Activated CD4-positive, alpha-beta memory T cell treated with anti-CD3 and anti-CD28 coated beads, Interleukin-2, amount 10 ng/mL, durations not matched to agents 7 days and 5 days (primary cell): Measurements from ENCODE around the gene USP20. TPM values are rescaled to one million over a fixed set of nuclear protein-coding genes. Genes with fewer than 3 reads are reported as not detected.

ENCODE experiments used
- CTCF ChIA-PET: fragments of 350-600 bp; sonication (Branson Sonifier 250); formaldehyde crosslinking; loops from one replicate; lab custom pipeline; 2021; ENCODE audit warnings: antibody characterized with exemption, inconsistent platforms; lab: Charles Lee
- POLR2A ChIA-PET: fragments of 350-600 bp; sonication (Branson Sonifier 250); formaldehyde crosslinking; loops from one replicate; lab custom pipeline; 2021; ENCODE audit warnings: antibody characterized with exemption; lab: Charles Lee
- DNase-seq: peaks from one replicate; pipeline ENCODE4 v3.0.0-alpha.2; 2020
- H3K27ac Mint-ChIP-seq: one replicate; pipeline ENCODE4 v1.8.0; 2021; ENCODE audit warnings: mild to moderate bottlenecking, mixed read lengths
- H3K27me3 Mint-ChIP-seq: one replicate; pipeline ENCODE4 v1.8.0; 2021; ENCODE audit warnings: mixed read lengths
- H3K36me3 Mint-ChIP-seq: one replicate; pipeline ENCODE4 v1.8.0; 2021; ENCODE audit warnings: low read depth, mixed read lengths
- H3K4me1 Mint-ChIP-seq: one replicate; pipeline ENCODE4 v1.8.0; 2021; ENCODE audit warnings: mixed read lengths
- H3K4me3 Mint-ChIP-seq: one replicate; pipeline ENCODE4 v1.8.0; 2021; ENCODE audit warnings: mild to moderate bottlenecking, mixed read lengths
- H3K9me3 Mint-ChIP-seq: one replicate; pipeline ENCODE4 v1.8.0; 2021; ENCODE audit warnings: mixed read lengths
- total RNA-seq, 2 experiments: library from RNA; stranded (reverse); gene quantifications; one replicate each; pipeline ENCODE4 v1.2.3, GENCODE V29; 2021

Gene USP20
- total RNA-seq, 2 experiments from 2014 or later: 86.4 to 87.6 TPM

DNA sequence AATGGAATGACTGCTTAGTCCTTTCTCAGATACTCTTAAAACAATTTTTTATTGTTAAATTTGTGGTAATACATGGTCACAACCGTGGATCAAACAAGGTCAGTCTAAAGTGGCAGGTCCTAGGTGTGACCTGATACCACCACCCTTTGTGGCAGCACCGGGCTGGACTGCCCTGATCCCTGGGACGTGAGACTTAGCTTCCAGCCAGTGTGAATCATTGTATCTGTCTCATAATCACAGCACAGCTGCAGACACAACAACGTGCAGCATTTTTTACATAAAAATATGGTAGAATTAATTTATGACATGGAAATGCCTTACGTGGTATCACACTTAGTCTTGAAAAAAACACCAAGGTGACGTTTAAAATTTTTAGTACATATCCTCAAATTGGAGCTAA, 24.5 kb upstream of the USP20 start:
- no peak overlapping the region for H3K27ac Mint-ChIP-seq
- H3K9me3 Mint-ChIP-seq: no peaks in the 10 kb centered on the region
- H3K4me3 Mint-ChIP-seq: no peak overlapping the region
- CTCF ChIA-PET: interaction anchor here (1.2 to 2.0 kb wide), 2 partner anchors 27 to 73 kb away, joined by 3 to 6 read pairs; no protein-coding TSS in a partner anchor
- POLR2A ChIA-PET: interaction anchor here (1.0 to 3.1 kb wide), 4 partner anchors 12 to 53 kb away, joined by 3 to 15 read pairs (median 4); no protein-coding TSS in a partner anchor
- H3K4me1 Mint-ChIP-seq: peaks cover 20% of the 10 kb centered on the region
- peaks cover 79% of the 10 kb centered on the region for H3K36me3 Mint-ChIP-seq
- DNase-seq: no peak
- H3K27me3 Mint-ChIP-seq: no peaks in the 10 kb centered on the region

DNA sequence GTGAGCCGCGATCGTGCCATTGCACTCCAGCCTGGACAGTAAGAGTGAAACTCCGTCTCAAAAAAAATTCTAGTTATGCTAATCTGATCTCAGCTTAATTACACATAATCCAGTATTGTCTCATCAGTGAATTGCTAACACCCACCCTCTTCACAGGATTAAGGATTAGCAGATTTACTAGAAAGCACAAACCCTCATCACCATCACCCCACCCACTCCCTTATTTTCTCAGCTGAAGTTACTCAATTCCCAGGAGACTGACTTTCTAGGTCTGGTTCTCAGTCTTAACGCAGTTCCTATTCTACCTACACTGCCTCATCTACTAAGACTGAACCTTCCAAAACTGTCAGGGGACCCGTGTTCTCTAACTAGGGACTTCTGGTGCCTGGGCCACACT, 23.3 kb upstream of the USP20 start:
- Mint-ChIP-seq H3K9me3 (no peaks in the 10 kb centered on the region), H3K4me3 (no peak overlapping the region), H3K27me3 (no peaks in the 10 kb centered on the region), H3K27ac (no peak overlapping the region), H3K36me3 (peaks cover 81% of the 10 kb centered on the region), H3K4me1 (peaks cover 13% of the 10 kb centered on the region)
- ChIA-PET CTCF (interaction anchor here (0.5 to 2.0 kb wide), 3 partner anchors 28 to 74 kb away, joined by 3 to 6 read pairs (median 3); no protein-coding TSS in a partner anchor), POLR2A (interaction anchor here (1.0 to 3.1 kb wide), 4 partner anchors 11 to 73 kb away, joined by 3 to 15 read pairs (median 4); no protein-coding TSS in a partner anchor)
- no peak for DNase-seq

DNA sequence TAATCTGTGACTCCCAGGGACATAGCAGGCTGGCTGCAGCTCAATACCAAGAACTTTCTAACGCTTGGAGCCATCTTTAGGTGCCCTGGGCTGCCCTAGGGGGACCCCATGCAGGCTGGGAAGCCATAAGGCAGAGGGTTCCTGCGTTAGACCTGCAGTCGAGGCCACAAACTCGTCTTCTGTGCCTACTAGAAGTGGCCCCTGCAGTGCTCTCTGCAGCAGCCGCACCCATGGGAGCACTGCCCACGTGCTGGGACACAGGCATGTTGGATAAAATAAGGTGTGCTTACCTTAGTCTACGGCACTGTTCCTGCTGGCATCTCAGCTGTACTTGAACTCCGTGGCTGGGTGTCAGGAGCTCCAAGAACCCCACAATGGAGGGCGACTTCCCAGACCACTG, 22.9 kb upstream of the USP20 start:
- H3K4me1 Mint-ChIP-seq: peaks cover 13% of the 10 kb centered on the region
- ChIA-PET CTCF (interaction anchor here (2.0 kb wide), 1 partner anchor 75 kb away, joined by 6 read pairs; no protein-coding TSS in a partner anchor), POLR2A (interaction anchor here (1.0 to 3.1 kb wide), 3 partner anchors 10 to 73 kb away, joined by 4 to 15 read pairs (median 4); no protein-coding TSS in a partner anchor)
- no peak overlapping the region for H3K27ac Mint-ChIP-seq
- H3K36me3 Mint-ChIP-seq: peaks cover 81% of the 10 kb centered on the region
- no peak overlapping the region for H3K4me3 Mint-ChIP-seq
- no peak for DNase-seq
- H3K9me3 Mint-ChIP-seq: no peaks in the 10 kb centered on the region
- H3K27me3 Mint-ChIP-seq: no peaks in the 10 kb centered on the region

GRCh38 chr9:129813661-129814060, 21.6 kb upstream of the USP20 start:
- ChIA-PET CTCF (no interaction called here), POLR2A (interaction anchor here (1.0 to 1.1 kb wide), 2 partner anchors 10 to 21 kb away, joined by 3 to 4 read pairs; partner anchors contain the start of gene TOR1A)
- Mint-ChIP-seq H3K9me3 (no peaks in the 10 kb centered on the region), H3K27ac (no peak overlapping the region), H3K4me3 (no peak overlapping the region), H3K36me3 (peaks cover 80% of the 10 kb centered on the region), H3K4me1 (peaks cover 12% of the 10 kb centered on the region), H3K27me3 (no peaks in the 10 kb centered on the region)
- DNase-seq: no peak

DNA sequence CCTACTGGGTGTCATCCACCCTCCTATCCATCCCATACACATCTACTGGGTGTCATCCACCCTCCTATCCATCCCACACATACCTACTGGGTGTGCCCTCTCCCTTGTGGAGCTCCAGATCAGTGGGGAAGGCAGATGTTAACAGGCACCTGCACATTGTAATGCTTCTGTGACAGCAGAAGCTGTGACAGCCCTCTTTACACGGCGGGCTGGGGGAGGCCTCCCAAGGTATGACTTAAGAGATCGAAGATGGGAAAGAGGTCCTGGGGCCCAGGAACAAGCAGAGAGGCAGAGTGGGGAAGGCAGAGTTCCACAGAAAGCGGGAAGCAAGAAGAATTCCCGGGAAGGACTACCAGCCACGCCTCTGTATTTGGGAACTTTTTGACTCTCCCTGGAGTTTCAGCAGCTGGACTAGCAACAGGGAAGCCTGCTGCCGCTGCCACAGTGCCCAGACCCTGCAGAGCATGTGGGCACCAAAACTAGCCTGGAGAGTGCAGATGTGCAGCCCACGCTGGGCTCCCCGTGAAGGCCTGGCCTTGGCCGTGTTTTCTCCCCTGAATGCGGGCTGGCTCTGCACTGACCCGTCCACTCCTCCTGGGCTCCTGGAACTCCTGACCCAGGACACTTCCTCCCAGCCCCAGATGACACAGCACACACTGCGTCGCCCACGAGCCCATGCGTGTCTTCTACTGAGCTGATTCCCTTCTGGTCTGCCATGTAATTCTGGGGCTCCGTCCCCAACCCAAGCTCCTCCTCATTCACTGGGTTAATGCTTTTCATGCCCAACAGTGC, 20.6 kb upstream of the USP20 start:
- H3K36me3 Mint-ChIP-seq: peaks cover 75% of the 10 kb centered on the region
- H3K27ac Mint-ChIP-seq: peak overlapping the region; percentile 11
- no peaks in the 10 kb centered on the region for H3K27me3 Mint-ChIP-seq
- H3K9me3 Mint-ChIP-seq: no peaks in the 10 kb centered on the region
- no peak overlapping the region for H3K4me3 Mint-ChIP-seq
- ChIA-PET POLR2A (interaction anchor here (0.7 to 1.1 kb wide), 2 partner anchors 11 to 20 kb away, joined by 3 to 4 read pairs; no protein-coding TSS in a partner anchor), CTCF (no interaction called here)
- peaks cover 10% of the 10 kb centered on the region for H3K4me1 Mint-ChIP-seq
- DNase-seq: no peak

DNA sequence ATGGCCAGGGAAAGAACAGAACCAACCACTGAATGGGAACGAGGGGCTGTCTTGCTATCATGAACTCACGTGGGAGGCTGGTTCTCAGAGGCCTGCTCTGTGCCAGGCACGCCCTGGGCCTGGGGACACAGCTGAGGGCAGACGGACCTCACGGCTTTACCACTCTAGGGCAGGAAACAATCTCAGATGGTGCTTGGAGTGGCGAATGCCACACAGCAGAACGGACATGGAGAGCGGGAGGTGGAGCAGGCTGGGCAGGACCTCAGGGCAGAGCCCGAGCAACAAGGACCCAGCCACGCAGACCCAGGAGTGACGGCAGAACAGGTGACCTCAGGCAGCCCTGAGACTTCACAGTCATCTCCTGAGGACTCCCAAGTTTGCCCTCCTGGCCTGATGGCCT, 20.0 kb upstream of the USP20 start:
- Mint-ChIP-seq H3K27ac (no peak overlapping the region), H3K36me3 (peaks cover 71% of the 10 kb centered on the region)
- POLR2A ChIA-PET: no interaction called here

GRCh38 chr9:129816501-129817435, 18.5 kb upstream of the USP20 start:
- no peak overlapping the region for H3K27ac Mint-ChIP-seq
- ChIA-PET POLR2A (interaction anchor here (1.6 kb wide), 1 partner anchor 13 kb away, joined by 7 read pairs; the partner anchor contains the start of gene TOR1B), CTCF (interaction anchor here (1.2 to 1.4 kb wide), 2 partner anchors 79 to 90 kb away, joined by 3 to 5 read pairs; no protein-coding TSS in a partner anchor)

More for the DNA sequence above, 20.0 kb upstream of the USP20 start:
- no peaks in the 10 kb centered on the region for H3K9me3 Mint-ChIP-seq
- no peak for DNase-seq
- no peak overlapping the region for H3K4me3 Mint-ChIP-seq
- H3K27me3 Mint-ChIP-seq: no peaks in the 10 kb centered on the region
- peaks cover 10% of the 10 kb centered on the region for H3K4me1 Mint-ChIP-seq
- CTCF ChIA-PET: no interaction called here

DNA sequence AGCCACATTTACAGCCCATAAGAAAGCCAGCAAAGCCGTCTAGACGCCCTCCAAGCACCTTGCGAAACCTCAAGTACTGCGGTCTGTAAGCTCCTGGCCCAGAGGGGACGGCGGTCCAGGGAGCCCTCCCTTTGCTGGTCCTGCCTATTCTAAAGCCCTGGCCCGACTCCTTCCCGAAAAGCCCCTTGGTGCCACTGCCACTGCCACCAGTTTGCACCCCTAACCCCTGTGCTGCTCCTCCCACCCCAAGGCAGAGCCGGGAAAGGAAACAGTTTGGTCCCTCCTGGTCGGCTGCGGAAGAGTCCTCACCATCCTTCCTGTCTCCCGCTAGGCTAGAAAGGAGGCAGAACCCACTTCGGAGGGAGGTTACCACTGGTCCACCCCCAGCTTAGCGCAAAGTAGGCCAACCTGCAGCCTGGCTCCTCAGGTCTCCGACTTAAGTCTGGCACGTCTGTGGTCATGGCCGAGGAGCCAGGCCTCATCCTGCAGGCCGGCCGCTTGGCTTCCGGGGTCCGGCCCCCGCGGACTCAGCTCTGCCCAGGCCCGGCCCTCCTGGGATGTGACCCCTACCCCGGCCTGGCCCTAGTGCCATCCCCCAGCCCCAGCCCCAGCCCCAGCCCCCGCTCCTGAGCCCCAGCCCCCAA, 12.2 kb upstream of the USP20 start:
- Mint-ChIP-seq H3K27me3 (no peaks in the 10 kb centered on the region), H3K9me3 (no peaks in the 10 kb centered on the region), H3K27ac (peak overlapping the region; percentile 66), H3K4me3 (peak overlapping the region; percentile 82), H3K4me1 (peaks cover 13% of the 10 kb centered on the region), H3K36me3 (peaks cover 41% of the 10 kb centered on the region)
- POLR2A ChIA-PET: interaction anchor here (0.7 to 5.5 kb wide), 11 partner anchors 12 to 305 kb away, joined by 3 to 50 read pairs (median 4); partner anchors contain the start of genes C9orf78 and USP20
- DNase-seq: peak; percentile 49
- CTCF ChIA-PET: no interaction called here

More at GRCh38 chr9:129816501-129817435, 18.5 kb upstream of the USP20 start:
- H3K4me1 Mint-ChIP-seq: peaks cover 7% of the 10 kb centered on the region
- peaks cover 65% of the 10 kb centered on the region for H3K36me3 Mint-ChIP-seq
- no peak overlapping the region for H3K4me3 Mint-ChIP-seq
- no peak for DNase-seq
- no peaks in the 10 kb centered on the region for H3K27me3 Mint-ChIP-seq
- no peaks in the 10 kb centered on the region for H3K9me3 Mint-ChIP-seq

DNA sequence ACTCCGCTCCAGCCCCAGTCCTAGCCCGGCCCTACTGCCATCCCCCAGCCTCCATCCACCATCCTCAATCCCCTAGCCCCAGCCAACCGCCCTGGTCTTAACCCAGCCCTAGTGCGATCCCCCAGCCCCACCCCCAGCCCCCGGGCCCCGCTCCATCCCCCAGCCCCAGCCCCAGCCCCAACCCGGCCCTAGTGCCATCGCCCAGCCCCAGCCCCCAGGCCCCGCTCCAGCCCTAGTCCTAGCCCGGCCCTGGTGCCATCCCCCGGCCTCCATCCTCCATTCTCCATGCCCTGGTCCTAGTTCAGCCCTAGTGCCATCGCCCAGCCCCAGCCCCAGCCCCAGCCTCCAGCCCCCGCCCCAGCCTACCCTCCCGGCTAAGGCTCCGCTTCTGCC, 11.7 kb upstream of the USP20 start:
- H3K4me3 Mint-ChIP-seq: peak overlapping the region; percentile 82
- peaks cover 15% of the 10 kb centered on the region for H3K4me1 Mint-ChIP-seq
- H3K27me3 Mint-ChIP-seq: no peaks in the 10 kb centered on the region
- no peaks in the 10 kb centered on the region for H3K9me3 Mint-ChIP-seq
- ChIA-PET CTCF (no interaction called here), POLR2A (interaction anchor here (0.6 to 5.5 kb wide), 10 partner anchors 10 to 305 kb away, joined by 3 to 50 read pairs (median 4); partner anchors contain the start of genes C9orf78, TOR1B and USP20)
- DNase-seq: no peak
- peaks cover 40% of the 10 kb centered on the region for H3K36me3 Mint-ChIP-seq
- peak overlapping the region; percentile 66 for H3K27ac Mint-ChIP-seq

DNA sequence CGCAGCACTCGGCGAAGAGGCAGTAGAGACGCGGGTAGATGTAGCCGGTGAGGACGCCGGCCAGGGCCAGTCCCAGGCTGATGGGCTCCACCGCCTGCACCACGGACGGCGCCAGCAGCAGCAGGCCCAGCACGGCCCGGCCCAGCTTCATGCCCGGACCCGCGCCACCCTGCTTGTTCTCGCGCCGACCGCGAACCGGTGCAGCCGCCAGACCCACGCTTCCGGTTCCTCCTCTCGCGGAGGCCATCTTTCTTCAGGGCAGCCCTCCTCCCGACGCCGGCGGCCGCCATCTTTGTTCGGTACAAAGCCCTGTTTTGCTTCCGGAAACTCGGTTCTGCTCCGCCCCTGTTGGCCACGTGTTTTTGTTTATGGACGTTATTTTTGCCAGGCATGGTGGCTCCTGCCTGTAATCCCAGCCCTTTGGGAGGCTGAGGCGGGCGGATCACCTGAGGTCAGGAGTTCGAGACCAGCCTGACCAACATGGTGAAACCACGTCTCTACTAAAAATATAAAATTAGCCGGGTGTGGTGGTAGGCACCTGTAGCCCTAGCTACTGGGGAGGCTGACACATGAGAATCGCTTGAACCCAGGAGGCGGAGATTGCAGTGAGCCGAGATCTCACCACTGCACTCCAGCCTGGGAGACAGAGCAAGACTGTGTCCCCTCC, 11.2 kb upstream of the USP20 start, which contains the start of gene TOR1A:
TOR1A (minus strand) TSS at position 202 of the 667 bp plus-strand sequence; CDS start at position 151, 51 bp downstream.
- no peaks in the 10 kb centered on the region for H3K9me3 Mint-ChIP-seq
- DNase-seq: peak; percentile 95
- CTCF ChIA-PET: interaction anchor here (0.6 kb wide), 1 partner anchor 108 kb away, joined by 4 read pairs; no protein-coding TSS in a partner anchor
- no peaks in the 10 kb centered on the region for H3K27me3 Mint-ChIP-seq
- POLR2A ChIA-PET: interaction anchor here (0.6 to 5.5 kb wide), 11 partner anchors 10 to 304 kb away, joined by 3 to 50 read pairs (median 4); partner anchors contain the start of genes C9orf78, TOR1B and USP20
- peaks cover 40% of the 10 kb centered on the region for H3K36me3 Mint-ChIP-seq
- peaks cover 15% of the 10 kb centered on the region for H3K4me1 Mint-ChIP-seq
- peak within 1 kb of the TSS; percentile 82 for H3K4me3 Mint-ChIP-seq
- peak within 1 kb of the TSS; percentile 76 for H3K27ac Mint-ChIP-seq

- Mint-ChIP-seq H3K36me3 (peaks cover 51% of the 10 kb centered on the region), H3K27me3 (no peaks in the 10 kb centered on the region), H3K4me3 (no peak overlapping the region), H3K9me3 (no peaks in the 10 kb centered on the region), H3K27ac (no peak overlapping the region), H3K4me1 (peaks cover 15% of the 10 kb centered on the region)
- POLR2A ChIA-PET: interaction anchor here (1.6 to 5.5 kb wide), 2 partner anchors 9 to 16 kb away, joined by 5 to 50 read pairs; partner anchors contain the start of genes C9orf78 and USP20
- DNase-seq: no peak
- CTCF ChIA-PET: interaction anchor here (0.7 kb wide), 1 partner anchor 184 kb away, joined by 3 read pairs; no protein-coding TSS in a partner anchor
Measured at GRCh38 chr9:129826344-129826743, 8.9 kb upstream of the USP20 start.
